Heart left ventricle (tissue), 13 donors: ENCODE data around the gene TLX1.

Source experiments
- POLR2A ChIP-seq, 2 donors: fragments of 450-650 bp; IDR thresholded peaks; one replicate each; pipeline ENCODE4 v1.6.1; 2017; ENCODE audit warnings: antibody characterized with exemption in 2 of 2, mild to moderate bottlenecking in 2 of 2, moderate library complexity in 2 of 2
- TF ChIP-seq, protein P1 (sequence below), 12 donors: fragments of 200-600 bp; sonication (generic) in 4 of 12; IDR thresholded peaks; one replicate each; pipeline versions ENCODE4 v1.5.0 to v1.8.0; 2018 to 2022; ENCODE audit warnings: antibody characterized with exemption in 12 of 12, mild to moderate bottlenecking in 5 of 12
- donor health status: ischemic (EF 13 %, LVEDD 7.1; RV severe dilation, severe dysfunction).
- donor health status: DM: no; HTN: yes; CAD: no.
- donor health status: DM: no; HTN: no; CAD: no.
- donor health status: ischemic (EF 25% LVEDD 6.9; RV normal size, moderate dysfunction).
- donor health status: ischemic (EF 25% LVEDD 5.7; RV mildly dilated, moderate dysfunction).
- donor health status: ischemic (EF 35%, LVEDD 5.7; RV mildly dilated, moderate dysfunction).
- donor health status: nonischemic (EF 11% LVEDD 7.7; RV severe dilation, severe dysfunction).
- donor health status: DM: yes; HTN: yes; CAD: no.
- donor health status: PGD.
- donor health status: ischemic (EF 29% LVEDD 5.4; RV normal size, mild dysfunction).
- donor health status: nonischemic (EF 23%, LVEDD 6.1; RV moderate dilation, normal function).

DNA sequence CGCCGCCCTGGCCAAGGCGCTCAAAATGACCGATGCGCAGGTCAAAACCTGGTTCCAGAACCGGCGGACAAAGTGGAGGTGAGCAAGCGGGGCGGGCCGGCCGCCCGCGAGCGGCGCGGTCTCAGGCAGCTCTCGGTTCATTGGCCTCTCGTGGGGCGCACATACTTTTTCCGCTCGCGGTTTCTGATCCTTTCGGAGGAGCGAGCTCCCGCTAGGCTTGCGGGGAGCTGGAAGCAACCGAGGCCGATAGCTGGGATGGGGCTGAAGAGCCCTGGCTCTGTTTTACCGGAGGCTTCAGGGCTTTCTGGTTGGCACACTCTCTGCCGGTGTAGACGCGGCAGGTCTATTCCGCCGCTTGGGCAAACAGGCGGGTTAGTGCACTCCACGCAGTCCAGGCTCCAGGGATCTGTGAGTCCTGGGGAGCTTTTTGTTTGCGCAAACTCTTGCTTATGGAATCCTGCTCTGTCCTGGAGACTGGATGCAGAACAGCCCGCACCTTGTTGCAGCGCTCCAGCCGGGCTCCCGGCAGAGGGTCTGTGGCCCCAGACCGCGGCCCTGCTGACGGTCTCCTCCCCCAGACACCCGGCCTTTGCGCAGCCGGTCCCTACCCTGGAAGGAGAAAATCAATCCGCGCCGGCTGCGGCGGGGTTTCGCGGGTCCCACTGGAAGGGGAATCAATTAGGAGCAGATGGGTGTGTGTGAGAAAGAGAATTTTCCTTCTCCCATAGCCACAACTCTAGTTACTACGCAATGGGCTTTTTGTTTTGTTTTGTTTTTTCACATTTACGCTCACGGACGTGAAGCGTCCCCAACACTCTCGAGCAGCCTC is 3.4 kb downstream of the TLX1 start:
- no peak for TF ChIP-seq POLR2A (IDR thresholded peaks at IDR 0.05)
- TF ChIP-seq, protein P1, sequence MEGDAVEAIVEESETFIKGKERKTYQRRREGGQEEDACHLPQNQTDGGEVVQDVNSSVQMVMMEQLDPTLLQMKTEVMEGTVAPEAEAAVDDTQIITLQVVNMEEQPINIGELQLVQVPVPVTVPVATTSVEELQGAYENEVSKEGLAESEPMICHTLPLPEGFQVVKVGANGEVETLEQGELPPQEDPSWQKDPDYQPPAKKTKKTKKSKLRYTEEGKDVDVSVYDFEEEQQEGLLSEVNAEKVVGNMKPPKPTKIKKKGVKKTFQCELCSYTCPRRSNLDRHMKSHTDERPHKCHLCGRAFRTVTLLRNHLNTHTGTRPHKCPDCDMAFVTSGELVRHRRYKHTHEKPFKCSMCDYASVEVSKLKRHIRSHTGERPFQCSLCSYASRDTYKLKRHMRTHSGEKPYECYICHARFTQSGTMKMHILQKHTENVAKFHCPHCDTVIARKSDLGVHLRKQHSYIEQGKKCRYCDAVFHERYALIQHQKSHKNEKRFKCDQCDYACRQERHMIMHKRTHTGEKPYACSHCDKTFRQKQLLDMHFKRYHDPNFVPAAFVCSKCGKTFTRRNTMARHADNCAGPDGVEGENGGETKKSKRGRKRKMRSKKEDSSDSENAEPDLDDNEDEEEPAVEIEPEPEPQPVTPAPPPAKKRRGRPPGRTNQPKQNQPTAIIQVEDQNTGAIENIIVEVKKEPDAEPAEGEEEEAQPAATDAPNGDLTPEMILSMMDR (IDR thresholded peaks at IDR 0.05) = no peak
